ENCODE results near the gene TMF1.

Gene TMF1

GRCh38 chr3:69012100-69012799, 39.9 kb downstream of the TMF1 start:
- DNase-seq, result no peak

DNA sequence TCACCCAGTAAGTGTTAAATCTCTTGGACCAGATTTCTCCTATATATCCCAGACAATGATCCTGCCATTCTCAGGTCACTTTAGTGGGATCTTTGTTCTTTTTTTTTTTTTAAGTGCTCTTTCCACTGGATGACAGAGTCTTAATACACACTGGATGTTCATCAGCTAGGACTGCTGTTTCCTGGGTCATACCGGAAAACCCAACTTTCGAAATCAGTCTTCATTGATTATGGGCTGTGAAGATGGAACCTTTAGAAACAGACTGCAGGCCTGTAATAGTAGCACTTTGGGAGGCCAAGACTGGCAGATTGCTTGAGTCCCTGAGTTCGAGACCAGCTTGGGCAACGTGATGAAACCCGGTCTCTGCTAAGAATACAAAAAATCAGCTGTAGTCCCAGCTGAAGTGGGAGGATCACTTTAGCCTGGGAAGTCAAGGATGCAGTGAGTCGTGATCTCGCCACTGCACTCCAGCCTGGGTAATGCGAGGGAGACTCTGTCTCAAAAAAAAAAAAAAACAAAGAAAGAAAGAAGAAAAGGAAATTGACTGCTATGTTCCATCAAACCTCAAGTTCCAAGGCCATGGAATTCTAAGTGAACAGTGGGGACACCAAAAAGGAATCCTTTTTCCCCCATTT, 40.9 kb downstream of the TMF1 start:
- DNase-seq, result peak; percentile 57 to 75 (median 59)

DNA sequence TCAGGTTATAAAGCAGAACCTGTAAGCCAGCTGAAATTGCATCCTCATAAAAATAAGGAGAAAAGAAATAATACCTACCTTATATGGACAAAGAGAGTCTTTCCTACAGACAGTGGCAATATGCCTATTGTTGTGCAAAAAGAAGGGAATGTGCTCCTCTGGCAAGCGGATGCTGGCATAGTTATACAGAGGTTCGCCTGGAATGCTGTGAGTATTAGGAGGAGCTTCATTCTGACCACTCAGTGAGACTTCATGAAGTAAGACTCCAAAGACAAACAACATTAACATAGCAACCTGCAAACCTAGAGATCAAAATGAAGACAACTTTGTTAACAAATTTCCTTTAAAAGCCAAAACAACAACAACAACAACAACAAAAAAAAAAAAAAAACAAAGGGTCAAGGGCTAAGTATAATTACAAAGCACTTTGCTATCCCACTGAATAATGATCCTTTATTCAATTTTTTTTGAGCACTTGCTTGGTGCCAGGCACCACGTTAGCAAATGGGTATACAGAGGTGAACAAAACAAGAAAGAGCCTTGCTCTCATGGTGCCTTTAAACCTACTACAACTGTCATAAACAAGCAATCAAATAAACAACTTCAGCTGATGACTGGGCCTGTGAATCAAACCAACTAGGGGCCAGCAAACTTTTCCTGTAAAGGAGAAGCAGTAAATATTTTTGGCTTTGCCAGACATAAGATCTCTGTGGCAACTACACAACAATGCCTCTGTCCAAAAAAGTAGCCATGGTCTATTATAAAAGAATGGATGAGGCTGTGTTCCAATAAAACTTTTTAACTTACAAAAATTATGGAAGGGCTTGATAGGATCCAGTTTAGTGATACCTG, 42.3 kb downstream of the TMF1 start:
- DNase-seq, result no peak

DNA sequence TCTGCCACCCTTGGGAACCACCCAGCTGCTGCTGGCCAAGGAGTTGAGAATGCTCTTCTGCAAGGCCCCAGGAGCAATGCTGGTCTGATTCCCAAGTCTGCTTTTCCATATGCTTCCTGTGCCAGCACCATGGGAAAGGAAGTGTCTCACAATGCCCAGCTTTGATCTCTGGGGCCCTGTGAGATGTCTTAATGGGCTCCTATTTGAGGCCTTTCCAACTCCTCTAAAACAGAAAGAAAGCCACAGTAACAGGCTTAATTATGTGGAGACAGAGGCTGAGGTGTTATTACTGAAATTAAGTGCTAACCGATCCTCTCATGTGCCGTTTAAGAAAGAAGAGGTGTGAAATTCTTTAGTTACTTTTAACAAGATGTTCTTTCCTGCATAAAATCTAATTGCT, 43.2 kb downstream of the TMF1 start:
- DNase-seq, result no peak

DNA sequence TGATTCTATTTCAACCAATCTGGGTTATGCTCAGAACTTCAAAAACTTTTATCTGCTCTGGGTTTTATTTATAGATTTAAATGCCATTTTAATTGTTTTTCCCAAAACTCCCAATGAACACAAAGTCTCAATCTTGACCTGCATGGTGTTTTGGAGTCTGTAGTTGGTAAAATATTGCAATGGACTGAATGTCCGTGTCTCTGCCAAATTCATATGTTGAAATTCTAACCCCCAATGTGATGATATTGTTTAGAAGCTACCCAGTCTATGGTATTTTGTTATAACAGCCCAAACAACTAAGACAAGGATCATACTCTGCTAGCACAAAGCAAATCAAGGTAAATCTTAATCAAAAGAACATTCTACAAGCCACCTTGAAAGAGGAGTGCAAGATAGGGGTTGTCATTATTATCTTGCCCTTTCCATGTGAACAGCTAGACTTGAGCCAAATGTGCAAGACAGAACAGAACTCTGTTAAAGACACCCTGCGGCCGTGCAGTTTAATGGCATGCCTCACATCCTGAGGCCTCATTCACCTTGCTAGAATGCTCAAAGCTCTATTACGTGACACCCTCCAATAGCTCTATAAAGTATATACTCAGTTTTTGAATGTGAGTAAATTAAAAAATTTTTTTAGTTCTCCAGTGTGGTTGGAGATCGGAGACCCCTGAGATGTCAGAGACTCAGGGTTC, 46.2 kb downstream of the TMF1 start:
- DNase-seq, result no peak

DNA sequence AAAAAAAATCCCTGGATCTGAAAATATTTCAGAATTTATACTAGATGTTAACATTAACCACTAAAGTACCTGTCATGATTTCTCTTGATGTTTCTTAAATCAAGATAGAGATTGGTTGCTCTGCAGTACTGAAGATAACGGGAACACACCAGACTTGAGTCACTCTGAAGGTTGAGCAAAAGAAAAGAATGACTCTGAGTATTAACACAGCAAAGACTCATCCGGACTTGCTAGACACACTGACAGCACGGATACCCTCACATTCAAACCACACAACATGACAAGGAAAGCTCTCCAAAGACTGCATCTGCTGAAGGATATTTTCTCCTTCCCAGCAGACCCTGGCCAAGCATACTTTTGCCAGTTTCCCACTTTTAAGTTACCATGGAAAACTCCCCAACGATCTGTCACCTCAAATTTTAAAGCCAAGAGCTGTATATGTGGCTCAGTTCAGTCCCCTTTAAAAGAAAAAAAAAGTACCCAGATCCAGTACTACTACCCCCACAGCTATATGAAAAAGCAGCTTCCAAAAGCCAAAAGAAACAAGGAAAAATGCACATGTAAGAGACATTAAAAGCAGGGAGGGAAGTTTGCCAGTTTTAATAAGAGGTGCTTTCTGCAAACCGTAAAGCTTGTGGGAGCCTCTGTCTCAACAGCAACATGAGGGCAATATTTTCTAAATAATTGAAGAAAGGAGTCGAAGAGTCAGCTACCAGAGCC, 46.9 kb downstream of the TMF1 start:
- no peak for DNase-seq

DNA sequence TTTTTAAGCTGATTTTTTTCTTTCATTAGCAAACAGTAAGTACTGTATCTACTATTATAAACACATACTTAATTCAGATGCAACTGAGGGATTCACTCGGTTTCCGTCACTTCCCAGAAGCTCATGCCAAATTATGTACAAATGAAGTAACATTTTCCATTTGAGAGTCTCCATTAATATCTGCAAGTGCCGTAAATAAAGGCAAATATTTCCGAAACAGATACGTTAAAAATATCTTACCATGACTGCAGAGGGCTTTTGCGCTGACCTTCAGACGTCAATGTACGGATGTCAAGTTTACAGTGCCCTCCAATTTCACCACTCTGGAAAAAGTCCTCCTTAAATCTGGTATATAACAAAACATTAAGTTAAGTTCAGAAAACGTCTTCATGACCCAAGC, 48.0 kb downstream of the TMF1 start:
- DNase-seq, result no peak

GRCh38 chr3:68999605-69000004, 52.5 kb downstream of the TMF1 start:
- no peak for DNase-seq

DNA sequence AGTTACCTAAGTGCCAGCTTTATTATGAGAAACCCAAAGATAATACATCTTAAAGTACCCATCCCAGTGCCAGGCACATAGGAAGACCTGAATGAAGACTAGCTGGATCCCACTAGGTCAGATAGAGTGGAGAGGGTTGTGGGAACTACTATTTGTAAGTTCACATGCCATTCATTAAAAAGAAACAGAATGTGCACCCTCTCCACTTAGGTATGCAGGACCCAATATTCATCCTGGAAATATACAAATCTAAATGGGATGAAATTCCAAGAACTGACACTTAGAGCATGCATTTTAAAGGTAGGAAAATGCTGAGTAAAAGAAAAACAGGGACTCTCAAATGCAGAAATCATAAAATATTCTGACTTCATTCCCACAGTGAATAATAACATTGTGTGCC, 53.0 kb downstream of the TMF1 start:
- no peak for DNase-seq

DNA sequence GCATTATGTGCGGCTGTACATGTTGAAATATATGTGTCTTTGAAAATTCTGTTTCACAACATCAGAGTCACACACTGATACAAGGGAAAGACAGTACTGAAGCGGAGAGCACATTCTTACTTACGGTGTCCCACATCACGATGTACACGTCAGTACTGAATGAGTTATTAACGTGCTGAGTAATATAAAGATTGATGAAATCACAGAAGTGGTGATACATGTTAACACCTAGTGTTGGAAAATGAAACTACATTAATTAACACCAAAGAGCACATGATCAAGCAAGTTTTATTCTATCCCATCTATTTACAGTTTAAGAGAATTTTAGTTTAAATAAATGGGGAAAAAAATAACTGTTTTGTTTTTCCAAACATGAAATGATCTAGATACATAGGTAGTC, 54.2 kb downstream of the TMF1 start:
- DNase-seq, result peak in 2 of 3 donors; percentile 45 to 46

GRCh38 chr3:68996356-68996995, 55.7 kb downstream of the TMF1 start:
- DNase-seq, result peak; percentile 68 to 82 (median 77)

- no peak for DNase-seq
Measured at GRCh38 chr3:68988740-68989139, 63.4 kb downstream of the TMF1 start.

- DNase-seq, result no peak
Measured at GRCh38 chr3:68987322-68987721, 64.8 kb downstream of the TMF1 start.

- DNase-seq, result no peak
Measured at GRCh38 chr3:68986496-68987208, 65.5 kb downstream of the TMF1 start.

DNA sequence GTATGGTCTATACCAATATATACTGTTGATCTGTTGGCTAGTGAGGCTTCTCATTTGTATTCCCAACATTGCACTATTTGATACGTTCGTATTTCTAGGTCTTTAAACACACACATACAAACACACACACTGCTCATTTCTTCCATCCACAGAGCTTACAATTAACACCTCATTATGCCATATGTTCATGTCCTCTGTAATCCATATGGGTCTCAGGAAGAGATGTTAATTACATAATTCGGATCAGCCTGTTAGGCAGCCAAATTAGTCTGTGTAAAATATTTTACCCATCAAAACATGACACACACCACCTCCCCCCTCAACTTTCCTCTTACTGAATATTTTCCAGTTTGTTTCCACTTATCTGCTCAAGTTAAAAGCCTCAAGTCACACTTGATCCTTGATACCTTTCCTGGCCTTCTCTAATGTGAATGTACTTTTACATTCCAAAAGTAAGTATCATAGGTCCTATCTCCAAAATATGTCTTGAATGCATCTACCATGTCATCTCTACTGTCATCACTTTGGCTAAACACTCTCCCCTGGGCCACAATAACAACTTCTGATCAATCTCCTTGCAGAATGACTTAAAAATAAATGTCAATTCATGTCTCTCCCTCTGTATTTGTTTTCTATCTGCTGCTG, 66.9 kb downstream of the TMF1 start:
- no peak for DNase-seq

DNA sequence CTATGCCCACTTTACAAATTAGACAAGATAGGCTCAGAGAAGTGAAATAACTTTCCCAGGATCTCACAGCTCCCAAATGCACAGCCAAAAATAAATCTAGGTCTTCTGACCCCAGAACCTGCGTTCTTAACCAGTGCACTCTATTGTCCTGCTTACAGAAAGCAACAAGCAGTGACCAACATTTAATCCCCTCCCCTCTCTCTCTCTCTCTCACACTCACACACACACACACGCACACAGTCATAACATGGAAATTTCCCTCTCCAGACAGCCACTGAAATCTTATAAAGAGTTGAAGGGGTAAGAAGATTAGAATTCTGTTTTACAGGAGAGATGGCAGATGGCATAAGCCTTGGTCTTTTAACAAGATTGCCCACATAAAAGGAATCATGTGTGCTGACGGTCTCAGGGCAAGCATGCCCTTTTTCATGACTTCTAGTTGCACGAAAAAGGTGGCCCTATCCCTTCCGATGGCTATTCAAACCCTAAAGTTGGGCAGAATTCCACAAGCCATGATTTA, 68.1 kb downstream of the TMF1 start:
- DNase-seq, result no peak

DNA sequence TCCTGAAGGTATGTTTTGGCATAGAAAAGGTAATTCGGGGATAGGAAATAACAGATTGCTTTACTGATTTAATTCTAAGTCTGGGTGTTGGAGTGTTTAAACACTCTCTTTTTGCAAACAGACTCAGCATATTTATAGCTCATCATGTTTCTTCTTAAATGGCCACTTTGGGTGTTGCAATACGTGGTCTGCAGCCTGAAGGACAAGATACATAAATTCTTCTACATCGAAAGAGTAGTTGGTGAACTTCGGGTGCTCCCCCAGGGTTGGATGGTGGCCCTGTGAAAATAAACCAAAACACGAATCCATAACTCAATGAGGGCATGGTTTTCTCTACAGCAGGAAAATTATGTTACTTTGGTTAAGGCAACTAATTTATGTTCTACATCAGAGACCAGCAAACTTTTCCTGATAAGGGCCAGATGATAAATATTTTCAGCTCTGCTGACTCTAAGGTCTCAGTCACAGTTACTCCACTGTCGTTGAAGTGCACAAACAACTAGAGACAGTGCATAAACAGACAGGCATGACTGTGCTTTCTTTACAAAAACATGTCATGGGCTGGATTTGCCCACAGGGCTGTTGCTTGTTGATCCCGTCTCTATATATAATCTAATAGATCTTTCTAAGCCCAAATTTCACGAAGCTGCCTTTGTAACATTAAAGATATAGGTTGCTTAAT, 74.5 kb downstream of the TMF1 start:
- no peak for DNase-seq

DNA sequence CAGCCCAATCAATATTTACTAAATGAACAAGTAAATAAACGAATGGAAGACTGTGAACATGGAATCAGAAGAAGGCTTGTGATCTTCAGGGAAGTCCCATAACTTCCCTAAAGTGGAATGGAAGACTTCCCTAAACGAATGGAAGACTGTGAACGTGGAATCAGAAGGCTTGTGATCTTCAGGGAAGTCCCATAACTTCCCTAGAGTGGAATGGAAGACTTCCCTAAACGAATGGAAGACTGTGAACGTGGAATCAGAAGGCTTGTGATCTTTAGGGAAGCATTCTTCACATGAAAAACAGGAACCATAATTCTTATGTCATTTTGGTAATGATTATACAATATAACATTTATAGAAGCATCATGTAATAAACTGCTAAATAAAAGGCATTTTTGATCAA, 77.4 kb downstream of the TMF1 start:
- peak; percentile 85 to 94 (median 91) for DNase-seq

GRCh38 chr3:68973639-68974038, 78.5 kb downstream of the TMF1 start:
- DNase-seq, result peak; percentile 35 to 54 (median 39)
